Colon (tissue), 2 donors: ENCODE data around the gene ZFR2.

ENCODE experiments used
- FAIRE-seq: peaks from 2 replicates; lab custom pipeline; 2012; peaks lifted over from hg19 to GRCh38; lab: Jason Lieb, UNC
- donor health status: control.
- donor health status: control.

The ZFR2 gene

DNA sequence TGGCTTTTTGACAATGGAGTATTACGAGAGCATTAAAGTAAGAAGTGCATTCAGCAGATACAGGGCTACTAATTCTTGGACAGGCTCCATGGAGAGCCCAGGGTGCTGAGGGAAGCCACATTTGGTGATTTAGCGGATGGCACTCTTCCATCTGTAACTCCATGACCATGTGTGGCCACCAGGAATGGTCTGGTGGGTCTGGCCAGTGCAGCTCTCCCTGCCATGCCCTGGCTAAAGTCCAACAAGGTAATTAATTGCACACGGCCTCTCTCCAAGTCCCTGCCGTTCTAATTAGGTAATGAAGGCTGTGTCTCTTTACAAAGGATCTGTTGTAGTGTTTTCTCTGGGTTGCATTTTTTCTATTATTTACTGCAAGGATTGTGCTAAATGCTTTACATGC, 4.3 kb upstream of the ZFR2 start:
- FAIRE-seq, result no peak

DNA sequence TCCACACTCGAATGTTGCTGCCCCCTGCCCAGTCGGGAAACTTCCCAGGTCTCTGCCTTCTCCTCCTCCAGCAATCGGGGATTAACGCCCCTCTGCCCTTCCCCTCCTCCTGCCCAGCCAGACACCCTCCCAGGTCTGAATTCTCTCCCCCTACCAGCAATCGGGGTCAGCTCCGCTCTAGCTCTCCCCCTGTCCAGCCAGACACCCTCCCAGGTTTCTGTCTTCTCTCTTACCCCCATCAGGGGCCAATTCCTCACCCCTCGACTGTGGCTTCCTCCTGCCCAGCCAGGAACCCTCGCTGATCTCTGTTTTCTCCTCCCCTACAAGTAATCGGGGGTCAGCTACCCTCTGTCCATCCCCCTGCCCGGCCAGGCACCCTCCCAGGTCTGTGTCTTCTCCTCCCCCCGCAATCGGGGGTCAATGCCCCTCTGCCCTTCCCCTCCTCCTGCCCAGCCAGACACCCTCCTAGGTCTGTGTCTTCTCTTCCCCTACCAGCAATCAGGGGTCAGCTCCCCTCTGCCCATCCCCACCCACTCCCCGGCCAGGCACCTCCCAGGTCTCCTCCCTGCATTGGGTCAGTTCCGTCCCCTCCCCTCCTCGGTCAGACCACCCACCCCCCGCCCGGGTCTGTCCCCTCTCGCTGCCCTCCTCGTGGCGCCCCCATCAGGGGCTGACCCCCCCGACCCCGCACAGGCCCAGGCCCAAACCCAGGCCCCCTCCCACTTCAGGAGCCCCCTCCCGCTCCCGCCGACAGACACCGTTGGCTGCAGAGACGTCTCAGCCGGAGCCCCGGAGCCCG, 668 bp downstream of the ZFR2 start:
- FAIRE-seq, result no peak

DNA sequence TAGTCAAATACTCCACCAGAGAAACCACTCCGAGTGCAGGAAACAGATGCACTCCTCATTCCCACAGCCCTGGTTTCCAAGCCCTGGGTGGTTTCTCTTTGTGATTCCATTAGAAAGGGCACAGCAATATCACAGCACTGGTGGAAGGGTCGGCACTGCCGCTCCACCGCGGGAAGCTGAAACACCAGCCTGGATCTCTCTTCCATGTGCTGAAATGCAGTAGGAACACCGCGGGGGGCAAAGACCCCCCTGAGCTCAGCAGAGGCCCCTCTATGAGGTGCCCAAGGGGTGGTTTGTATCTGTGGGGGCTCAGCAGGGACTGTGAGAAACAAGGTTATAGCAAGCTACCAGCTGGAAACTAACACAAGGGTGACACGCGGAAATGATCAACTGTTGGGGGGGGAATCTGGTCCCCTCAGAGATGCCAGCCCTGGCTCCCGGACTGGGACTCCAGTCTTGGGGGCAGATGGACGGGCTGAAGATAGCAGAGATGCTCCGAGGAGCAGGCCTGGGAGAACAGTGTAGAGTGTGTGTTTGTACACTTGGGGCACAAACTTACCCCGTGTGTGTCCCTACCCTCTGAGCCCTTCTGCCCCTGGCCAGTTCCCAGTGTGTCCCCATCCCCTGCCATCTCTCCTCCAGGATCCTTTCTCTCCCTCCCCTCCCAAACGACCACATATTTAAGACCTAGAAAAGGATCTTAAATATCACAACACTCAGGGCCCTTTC, 1.8 kb downstream of the ZFR2 start:
- FAIRE-seq, result no peak

DNA sequence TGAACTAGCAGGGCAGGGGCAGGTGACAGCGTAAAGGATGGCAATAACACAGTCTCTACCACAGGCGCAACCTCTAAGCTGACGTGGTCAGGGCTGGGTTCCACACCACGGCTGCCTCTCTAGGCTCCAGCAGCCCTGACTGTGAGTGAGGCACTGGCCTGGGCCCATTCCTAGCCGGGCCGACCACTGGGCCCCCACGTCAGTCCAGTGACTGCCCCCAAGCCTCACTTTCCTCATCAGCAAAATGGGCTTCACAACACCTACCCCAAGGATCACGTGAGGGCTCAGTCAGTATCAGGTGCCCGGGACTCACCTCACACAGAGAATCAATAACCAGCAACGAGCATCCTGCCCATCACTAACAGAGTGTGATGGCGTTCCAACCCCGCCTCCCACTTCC, 5.2 kb downstream of the ZFR2 start:
- no peak for FAIRE-seq

DNA sequence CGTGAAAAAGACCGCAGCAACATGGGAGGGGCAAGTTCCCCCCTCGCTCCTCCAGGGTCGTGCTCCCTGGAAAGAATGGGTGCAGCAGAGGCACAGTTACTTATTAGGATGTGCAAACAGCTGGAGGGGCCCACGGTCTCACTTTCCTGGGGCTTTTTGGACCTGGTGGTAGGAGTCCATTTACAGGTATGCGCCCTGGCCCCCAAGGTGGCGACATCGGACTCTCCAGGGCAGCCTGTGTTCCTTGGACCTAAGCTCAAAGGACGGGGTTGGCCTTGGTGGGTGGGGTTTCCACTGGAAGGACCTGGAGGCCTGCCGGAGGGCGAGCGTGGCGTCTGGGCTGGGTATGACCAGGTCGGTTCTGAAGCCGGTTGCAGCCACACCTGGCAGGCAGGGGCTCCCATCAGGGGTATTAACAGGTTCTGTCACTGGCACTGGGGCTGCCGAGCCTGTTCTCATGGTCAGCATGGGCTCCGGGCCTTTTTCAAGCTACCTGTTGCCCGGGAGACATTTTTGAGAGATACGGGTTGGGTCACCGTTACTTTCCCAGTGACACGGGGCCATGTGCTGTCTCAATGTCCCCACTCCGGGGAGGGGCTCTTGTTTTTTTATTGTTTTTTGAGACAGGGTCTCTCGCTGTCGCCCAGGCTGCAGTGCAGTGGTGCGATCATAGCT, 5.9 kb downstream of the ZFR2 start:
- no peak for FAIRE-seq

DNA sequence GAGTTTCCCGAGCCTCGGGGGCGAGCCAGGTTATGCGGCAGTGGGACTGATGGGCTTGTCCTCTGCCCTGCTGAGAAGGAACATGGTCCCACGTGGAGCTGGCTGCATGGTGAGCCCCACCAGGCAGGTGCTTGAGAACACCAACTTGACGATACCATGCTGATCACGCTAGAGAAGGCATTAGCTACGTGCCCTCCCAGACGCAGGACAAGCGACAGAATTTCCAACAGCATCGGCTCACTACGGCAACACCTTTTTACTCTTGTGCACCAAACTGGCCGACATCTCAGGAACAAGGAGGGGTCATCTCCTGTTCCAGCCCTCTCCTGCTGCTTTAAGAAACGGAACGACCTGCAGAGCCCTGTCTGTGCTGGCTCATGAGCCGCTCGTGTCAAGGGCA, 8.3 kb downstream of the ZFR2 start:
- FAIRE-seq, result no peak

DNA sequence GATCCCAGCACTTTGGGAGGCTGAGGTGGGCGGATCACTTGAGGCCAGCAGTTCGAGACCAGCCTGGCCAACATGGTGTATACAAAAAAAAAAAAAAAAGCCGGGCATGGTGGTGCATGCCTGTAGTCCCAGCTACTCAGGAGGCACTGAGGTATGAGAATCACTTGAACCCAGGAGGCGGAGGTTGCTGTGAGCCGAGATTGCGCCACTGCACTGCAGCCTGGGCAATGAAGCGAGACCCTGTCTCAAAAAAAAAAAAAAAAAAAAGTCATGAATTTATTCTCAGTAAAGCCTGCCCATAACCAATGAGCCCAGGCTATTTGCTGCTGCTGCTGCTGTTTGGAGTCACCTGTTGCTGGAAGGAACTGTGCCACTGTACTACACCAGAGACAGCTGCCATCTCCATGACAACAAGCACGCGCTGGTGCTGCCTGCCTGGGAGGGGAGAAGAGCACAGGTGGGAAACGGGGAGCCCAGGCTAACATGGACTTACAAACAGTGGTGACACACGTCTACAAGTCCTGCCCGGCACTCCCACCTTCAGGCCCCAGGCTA, 11.3 kb downstream of the ZFR2 start:
- no peak for FAIRE-seq

DNA sequence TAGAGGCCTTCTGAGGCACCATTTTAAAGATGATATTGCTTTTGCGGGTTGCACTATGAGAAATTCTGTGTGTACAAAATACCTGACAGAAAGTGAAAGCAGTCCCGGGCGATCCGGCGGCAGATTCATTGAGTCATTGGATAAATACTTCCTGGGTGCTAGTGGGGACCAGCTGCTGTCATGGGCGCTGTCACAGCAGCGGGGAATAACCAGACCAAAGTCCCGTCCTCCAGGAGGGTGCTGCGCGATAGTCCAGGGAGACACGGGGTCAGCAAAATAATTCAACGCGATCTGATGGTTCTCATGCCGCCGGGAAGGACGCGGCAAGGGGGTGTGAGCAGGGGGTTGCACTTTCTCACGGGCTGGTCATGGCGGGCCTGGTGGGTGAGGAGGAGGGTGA, 13.5 kb downstream of the ZFR2 start:
- FAIRE-seq, result no peak

DNA sequence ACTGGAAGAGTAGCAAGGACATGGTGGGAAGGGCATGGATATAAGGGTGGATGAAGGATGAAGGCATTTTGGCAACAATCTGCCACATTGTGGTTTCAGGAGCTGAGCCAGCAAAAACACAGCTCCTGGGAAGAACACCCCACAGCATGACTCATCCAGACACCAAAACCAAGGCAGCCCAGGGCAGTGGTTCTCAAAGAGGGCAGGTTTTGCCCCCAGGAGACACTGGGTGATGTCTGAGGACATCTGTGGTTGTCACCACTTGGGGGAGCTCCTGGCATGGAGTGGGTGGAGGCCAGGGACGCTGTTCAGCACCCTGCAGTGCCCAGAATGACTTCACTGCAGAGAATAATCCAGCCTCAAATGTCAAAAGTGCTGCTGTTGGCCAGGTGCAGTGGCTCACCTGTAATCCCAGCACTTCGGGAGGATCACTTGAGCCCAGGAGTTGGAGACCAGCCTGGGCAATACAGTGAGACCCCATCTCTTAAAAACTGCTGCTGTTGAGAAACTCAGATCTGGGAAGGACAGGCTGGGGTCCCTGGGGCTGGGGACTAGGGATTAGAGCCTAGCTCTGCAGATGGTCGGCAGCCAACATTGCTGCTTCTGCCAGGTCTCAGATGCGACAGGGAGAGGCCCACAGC, 16.1 kb downstream of the ZFR2 start:
- FAIRE-seq, result no peak

DNA sequence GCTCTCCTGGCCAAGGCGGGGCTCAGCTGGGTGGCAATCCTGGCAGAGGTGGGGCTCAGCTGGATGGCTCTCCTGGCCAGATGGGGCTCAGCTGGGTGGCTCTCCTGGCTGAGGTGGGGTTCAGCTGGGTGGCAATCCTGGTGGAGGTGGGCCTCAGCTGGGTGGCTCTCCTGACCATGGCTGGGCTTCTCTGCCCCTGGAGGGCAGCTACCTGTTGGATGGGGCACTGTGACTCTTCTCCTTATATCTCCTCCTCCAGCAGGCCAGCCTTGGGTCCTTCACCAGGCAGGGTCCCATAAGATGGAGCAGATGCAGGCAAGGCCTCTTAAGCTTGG, 16.7 kb downstream of the ZFR2 start:
- FAIRE-seq, result no peak

DNA sequence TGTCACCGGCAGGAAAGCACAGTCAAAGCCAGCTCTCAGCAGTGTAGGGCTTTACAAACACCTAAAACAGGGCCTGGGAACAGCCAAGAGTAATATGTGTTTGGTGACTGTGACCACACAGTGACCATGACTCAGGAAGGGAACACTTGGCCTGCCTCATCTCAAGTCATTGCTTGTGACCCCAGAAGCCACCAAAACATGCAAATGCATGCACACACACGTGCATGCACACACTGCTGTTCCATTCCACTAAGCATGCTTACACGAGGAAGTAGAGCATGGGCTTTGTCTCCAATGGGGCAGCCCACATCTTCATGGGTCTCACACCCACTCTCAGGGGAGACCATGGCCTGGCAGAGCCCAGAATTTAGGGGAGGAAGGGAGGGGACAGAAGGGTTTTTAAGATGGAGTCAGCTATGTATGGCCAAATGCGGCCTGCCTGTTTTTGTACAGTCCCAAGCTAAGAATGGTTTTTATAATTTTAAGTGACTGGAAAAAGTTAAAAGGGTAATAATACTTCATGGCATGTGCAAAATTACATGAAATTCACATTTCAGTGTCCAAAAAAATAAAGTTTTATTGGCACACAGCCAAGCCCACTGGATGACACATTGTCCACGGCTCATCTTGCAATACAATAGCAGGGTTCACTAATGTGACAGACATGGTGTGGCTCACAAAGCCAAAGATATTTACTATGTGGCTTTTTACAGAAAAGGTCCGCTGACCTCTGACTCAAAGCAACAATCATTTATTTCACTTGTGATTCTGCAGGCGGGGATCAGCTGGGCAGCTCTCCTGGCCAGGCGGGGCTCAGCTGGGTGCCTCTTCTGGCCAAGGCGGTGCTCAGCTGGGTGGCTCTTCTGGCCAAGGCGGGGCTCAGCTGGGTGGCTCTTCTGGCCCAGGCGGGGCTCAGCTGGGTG, 17.3 kb downstream of the ZFR2 start:
- FAIRE-seq, result no peak

DNA sequence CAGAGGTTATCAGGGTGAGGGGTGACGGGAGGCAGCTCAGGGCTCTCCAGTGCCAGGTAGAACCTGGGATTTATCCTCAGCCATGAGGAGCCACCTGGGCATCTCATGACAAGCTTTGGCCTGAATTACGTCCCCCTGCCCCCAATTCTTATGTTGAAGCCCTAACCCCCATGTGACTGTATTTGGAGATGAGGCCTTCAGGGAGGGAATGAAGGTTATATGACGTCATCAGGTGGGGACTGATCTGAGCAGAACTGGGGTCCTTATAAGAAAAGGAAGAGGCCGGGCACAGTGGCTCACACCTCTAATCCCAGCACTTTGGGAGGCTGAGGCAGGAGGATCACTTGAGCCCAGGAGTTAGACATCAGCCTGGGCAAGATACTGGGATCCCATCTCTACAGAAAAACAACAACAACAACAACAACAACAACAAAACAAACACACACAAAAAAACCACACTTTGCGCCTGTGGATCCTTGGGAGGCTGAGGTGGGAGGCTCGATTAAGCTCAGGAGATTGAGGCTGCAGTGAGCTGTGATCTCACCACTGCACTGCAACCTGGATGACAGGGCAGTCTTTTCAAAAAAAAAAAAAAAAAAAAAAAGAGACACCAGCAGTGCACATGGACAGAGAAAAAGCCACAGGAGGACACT, 18.4 kb downstream of the ZFR2 start:
- no peak for FAIRE-seq

DNA sequence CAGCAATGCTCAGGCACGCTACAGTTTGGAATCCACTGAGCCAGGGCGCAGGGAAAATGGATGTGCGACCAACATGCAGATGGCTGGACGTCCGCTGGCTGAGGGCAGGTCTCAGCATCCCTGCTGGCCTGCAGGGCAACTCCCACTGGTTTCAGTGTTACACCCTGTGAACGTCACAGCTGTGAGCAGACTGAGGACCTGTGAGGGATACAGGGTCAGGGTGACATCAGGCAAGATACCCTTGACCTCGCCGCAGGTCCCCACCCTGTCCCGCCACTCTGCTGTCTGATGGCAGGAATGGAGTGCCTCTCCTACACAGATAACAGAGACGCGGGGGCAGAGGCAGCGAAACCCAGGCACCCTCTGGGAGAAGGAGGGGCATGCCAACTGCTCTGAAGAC, 19.1 kb downstream of the ZFR2 start:
- FAIRE-seq, result no peak

DNA sequence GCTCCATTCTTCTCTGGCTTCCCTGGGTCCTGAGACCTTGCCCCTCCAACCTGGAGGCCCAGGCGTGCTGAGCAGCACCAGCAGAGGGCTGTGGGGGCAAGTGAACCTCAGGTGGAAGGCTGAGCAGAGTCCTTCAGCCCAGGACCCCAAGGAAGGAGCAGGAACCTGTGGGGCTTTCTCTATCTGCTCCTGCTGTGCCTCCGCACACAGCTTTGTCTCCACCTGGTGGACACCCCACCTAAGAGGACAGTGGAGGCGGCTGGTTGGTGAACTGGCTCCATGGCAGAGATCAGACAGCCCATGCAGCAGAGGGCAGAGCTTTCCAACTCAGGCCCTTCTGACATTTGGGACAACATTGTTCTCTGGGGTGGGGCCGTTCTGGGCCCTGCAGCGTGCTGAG, 19.7 kb downstream of the ZFR2 start:
- no peak for FAIRE-seq

DNA sequence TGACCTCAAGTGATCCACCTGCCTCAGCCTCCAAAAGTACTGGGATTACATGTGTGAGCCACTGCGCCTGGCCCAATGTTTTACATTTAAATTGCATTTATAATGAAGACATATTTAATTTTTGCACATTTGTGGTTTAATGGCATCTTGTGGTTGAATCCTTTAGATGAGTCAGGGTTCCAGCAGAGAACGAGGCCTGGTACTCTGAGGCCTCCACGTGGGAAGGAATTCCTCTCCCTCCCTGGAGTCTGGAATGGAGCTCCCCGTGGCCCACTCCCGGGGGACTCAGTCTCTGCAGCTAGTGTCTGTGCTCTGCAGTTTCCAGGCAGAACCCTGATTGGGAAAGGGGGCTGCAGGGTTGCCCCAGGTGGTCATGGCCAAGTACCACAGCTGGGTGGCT, 24.2 kb downstream of the ZFR2 start:
- no peak for FAIRE-seq

DNA sequence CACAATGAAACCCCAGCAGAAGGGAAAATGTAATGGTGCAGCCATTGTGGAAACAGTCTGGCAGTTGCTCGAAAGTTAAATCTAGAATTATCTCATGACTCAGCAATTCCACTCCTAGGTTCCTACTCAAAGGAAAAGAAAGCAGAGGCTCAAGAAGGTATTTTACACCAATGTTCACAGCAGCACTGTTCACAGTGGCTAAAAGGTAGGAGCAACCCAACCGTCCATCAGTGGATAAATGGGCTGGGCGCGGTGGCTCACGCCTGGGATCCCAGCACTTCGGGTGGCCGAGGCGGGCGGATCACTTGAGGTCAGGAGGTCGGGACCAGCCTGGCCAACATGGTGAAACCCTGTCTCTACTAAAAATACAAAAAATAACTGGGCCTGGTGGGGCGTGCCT, 25.9 kb downstream of the ZFR2 start:
- FAIRE-seq, result no peak

DNA sequence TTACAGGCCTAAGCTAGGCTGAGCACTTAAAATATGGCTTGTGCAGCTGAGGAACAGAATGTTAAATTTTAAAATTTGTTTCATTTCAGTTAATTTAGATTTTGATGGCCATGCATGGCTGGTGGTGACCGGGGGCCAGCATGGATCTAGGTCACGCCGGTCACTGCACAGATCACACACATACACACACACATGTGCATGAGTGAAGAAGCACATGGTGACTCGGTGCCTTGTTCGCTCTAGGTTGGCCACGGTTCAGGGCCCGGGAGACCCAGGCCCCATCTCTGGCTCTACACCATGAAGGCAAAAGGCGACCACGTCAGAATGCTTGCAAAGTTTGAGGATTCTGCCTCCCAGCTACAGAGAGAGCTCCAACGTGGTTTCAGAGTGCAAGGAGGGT, 28.0 kb downstream of the ZFR2 start:
- no peak for FAIRE-seq

DNA sequence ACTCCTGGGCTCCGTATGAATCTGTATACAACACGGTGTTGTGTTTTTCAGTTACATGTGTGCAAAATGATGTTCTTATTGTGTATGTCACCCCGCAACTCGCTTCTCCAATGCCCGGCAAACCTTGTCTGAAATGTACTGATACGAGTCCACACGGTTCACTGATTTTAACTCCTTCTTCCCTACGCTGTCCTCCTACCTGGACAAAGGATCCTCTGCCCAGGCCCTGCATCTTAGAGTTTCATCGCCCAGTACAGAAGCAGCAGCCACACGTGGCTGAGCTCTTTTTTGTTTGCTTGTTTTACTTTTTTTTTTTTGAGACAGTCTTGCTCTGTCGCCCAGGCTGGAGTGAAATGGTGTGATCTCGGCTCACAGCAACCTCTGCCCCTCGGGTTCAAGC, 28.9 kb downstream of the ZFR2 start:
- no peak for FAIRE-seq

DNA sequence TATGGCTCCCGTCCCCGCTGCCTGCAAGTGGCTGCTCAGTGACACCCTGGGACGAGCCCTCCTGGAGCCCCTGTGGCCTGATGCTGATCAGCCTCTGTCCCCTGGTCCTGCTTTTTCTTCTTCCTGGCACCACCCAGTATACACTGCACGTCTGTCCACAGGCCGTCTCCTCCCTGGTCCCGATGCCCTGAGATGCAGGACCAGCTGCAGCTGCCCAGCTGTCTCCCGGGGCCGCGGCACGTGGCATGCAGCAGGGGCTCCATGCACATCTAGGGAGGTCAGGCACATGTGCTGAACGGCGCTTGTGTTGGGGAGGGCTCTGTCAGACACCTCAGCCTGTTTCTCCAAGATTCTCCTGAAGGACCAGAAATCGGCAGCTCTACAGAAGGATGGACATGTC, 30.2 kb downstream of the ZFR2 start:
- no peak for FAIRE-seq

DNA sequence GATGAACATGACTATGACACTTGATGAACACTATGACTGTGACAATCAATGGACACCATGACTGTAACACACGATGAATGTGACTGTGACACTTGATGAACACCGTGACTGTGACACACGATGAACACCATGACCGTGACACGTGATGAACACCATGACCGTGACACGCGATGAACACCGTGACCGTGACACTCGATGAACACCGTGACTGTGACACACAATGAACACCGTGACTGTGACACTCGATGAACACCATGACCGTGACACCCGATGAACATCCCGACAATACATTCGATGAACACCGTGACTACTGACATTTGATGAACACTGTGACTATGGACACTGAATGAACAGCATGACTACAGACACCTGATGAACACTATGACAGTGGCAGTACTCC, 30.9 kb downstream of the ZFR2 start:
- no peak for FAIRE-seq

DNA sequence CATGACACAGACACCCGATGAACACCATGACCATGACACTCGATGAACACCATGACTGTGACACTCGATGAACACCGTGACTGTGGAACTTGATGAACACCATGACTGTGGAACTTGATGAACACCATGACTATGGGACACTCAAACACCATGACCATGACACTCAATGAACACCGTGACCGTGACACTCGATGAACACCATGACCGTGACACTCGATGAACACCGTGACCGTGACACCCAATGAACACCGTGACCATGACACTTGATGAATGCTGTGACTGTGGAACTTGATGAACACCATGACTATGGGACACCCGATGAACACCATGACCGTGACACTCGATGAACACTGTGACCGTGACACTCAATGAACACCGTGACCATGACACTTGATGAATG, 31.5 kb downstream of the ZFR2 start:
- no peak for FAIRE-seq
